GM12801 (cell line): ENCODE data around the gene COL25A1.

Experiments used
- TF ChIP-seq, protein P1 (sequence below): IDR thresholded peaks from one replicate; pipeline ENCODE4 v1.5.1; 2011; ENCODE audit warnings: control low read depth; ENCODE audit not compliant: insufficient read length; ENCODE audit errors: extremely low read depth

Gene COL25A1

GRCh38 chr4:109321232-109321631, 18.8 kb upstream of the COL25A1 start:
- TF ChIP-seq, protein P1, sequence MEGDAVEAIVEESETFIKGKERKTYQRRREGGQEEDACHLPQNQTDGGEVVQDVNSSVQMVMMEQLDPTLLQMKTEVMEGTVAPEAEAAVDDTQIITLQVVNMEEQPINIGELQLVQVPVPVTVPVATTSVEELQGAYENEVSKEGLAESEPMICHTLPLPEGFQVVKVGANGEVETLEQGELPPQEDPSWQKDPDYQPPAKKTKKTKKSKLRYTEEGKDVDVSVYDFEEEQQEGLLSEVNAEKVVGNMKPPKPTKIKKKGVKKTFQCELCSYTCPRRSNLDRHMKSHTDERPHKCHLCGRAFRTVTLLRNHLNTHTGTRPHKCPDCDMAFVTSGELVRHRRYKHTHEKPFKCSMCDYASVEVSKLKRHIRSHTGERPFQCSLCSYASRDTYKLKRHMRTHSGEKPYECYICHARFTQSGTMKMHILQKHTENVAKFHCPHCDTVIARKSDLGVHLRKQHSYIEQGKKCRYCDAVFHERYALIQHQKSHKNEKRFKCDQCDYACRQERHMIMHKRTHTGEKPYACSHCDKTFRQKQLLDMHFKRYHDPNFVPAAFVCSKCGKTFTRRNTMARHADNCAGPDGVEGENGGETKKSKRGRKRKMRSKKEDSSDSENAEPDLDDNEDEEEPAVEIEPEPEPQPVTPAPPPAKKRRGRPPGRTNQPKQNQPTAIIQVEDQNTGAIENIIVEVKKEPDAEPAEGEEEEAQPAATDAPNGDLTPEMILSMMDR, result no peak

DNA sequence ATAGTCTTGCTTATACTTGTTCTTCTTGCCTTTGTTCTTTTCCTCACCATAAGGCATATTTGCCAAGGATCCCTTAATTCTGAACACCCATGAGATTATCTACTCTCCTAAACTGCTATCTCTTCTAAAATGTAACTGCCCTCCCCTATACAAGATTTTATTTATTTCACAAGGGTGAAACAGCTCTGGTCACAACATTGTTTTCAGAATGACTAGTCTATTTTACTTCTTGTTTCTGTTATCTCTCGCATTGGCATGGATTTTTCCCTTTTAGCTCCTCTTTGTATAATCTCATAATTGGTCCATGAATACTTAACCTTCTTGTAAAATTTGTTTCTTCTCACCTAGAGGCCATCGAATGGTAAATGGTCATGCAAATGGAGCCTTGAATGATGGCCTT, 17.2 kb upstream of the COL25A1 start:
- TF ChIP-seq, protein P1, result no peak

DNA sequence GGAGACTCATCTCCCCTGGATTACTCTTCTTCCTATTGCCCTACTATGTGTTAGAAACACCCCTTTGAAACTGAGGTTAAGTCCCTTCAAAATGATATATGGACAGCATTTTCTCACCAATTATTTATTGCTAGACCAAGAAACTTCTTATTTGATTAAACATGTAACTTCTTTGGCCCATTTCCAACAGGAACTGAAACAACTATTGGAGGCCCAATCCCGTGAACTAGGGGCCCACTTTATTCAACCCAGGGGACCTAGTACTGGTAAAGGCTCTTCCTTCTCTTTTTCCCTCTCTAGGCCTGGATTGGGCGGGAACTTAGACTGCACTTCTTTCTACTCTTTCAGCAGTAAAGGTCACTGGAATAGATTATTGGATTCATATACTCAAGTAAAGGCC, 16.7 kb upstream of the COL25A1 start:
- TF ChIP-seq, protein P1, result no peak

- TF ChIP-seq, protein P1, result no peak
Observed at GRCh38 chr4:109315818-109316217, 13.4 kb upstream of the COL25A1 start.

GRCh38 chr4:109315341-109315740, 12.9 kb upstream of the COL25A1 start:
- TF ChIP-seq, protein P1, result no peak

GRCh38 chr4:109313168-109314133, 11.0 kb upstream of the COL25A1 start:
- TF ChIP-seq, protein P1, result no peak

- TF ChIP-seq, protein P1, result no peak
Observed at GRCh38 chr4:109303140-109303496, 660 bp upstream of the COL25A1 start.
